Cardiac fibroblast (primary cell): ENCODE data around the gene FRMD4B.

Source experiments
- DNase-seq, 2 donors: peaks; one replicate each; pipeline versions ENCODE4 v3.0.0 to v3.0.0-alpha.2; 2010; ENCODE audit warnings: low read depth in 2 of 2
- H3K4me3 ChIP-seq, 2 donors: replicated peaks in 1 of 2; 1 replicate in 1 of 2; 2 replicates in 1 of 2; pipeline ENCODE4 v1.5.1; 2011; ENCODE audit warnings: low read depth in 2 of 2, low read length in 2 of 2, mild to moderate bottlenecking in 2 of 2, moderate library complexity in 1 of 2
- TF ChIP-seq, protein P1 (sequence below): IDR thresholded peaks from one replicate; pipeline ENCODE4 v1.5.1; 2011; ENCODE audit warnings: low read depth, mild to moderate bottlenecking, low read length, inconsistent platforms

FRMD4B gene

DNA sequence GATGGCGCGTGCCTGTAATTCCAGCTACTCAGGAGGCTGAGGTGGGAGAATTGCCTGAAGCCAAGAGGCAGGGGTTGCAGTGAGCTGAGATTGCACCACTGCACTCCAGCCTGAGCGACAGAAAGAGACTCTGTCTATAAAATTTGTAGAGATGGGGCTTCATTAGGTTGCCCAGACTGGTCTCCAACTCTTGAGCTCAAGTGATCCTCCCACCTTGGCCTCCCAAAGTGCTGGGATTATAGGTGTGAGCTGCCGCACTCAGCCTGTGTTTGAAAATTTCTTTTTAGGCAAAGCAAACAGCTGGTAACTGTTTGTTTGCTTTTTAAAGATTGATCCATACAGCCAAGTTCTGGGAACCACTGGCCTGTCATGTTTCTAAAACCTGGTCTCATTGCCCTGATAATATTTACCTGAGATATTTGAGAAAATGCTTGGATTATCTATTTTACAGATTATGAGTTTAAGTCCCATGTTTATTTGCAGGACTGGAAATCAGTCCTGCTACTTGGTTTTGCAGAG, 199.3 kb downstream of the FRMD4B start:
- DNase-seq: no peak
- H3K4me3 ChIP-seq: no peak overlapping the region
- TF ChIP-seq, protein P1, sequence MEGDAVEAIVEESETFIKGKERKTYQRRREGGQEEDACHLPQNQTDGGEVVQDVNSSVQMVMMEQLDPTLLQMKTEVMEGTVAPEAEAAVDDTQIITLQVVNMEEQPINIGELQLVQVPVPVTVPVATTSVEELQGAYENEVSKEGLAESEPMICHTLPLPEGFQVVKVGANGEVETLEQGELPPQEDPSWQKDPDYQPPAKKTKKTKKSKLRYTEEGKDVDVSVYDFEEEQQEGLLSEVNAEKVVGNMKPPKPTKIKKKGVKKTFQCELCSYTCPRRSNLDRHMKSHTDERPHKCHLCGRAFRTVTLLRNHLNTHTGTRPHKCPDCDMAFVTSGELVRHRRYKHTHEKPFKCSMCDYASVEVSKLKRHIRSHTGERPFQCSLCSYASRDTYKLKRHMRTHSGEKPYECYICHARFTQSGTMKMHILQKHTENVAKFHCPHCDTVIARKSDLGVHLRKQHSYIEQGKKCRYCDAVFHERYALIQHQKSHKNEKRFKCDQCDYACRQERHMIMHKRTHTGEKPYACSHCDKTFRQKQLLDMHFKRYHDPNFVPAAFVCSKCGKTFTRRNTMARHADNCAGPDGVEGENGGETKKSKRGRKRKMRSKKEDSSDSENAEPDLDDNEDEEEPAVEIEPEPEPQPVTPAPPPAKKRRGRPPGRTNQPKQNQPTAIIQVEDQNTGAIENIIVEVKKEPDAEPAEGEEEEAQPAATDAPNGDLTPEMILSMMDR: no peak

DNA sequence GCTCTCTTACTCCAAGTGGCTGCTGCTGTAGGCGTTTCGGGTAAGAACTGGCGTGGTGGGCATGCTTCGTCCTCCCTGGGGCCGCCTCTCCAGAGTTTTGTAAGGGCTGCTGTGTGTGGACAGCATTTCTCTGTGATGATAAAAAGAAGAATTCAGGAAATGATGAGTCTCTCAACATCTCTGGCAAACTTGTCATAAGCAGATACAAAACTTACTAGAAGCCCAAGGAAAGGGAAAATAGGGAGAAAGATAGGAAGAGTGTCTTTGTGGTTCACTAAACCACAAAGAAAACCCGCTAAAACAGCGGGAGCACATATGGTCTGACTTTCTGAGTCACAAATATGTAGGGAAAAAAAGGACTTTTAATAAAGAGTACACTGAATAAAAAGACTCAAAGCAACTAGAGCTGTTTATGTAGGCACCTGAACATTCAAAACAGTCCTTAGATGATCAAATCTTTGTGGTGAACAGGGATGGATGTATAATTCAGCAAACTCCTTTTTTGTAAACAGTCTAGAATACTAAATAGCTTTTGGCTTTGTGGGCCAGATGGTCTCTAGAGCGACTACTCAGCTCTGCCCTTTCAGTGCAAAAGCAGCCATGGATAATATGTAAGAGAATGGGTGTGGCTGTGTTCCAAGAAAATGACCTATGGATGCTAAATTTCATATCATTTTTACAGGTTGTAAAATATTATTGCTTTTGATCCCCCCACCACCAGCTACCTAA, 203.1 kb downstream of the FRMD4B start:
- H3K4me3 ChIP-seq: peak overlapping the region in 1 of 2 donors; percentile 4
- TF ChIP-seq, protein P1: no peak
- DNase-seq: peak; percentile 74 to 85

DNA sequence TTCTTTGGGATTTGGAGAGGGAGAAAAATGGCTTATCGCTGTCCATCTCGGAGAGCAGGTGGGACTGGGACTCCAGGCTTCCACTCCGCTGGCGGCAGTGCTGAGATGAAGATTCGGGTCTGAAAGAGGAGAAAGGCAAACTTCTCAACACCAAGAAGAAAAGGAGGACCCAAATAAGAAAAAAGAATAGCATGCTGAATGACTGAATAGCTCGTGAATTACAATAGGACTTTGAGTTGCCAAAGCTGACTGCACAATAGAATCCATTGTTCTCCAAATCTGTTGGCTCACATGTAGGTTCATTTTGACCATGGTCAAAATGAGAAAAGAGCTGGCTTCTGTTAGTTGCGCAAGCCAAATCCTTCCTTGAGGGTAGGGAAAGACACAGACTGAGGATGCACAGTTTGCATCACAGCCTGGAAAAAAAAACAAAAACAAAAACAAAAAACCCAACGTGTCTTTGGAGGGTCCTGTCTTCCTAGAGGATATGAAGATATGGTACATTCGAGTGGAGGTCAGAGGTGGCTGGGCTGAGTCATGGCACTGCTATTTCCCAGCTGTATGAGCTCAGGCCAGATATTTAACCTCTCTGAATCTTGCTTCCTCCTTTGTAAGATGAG, 204.2 kb downstream of the FRMD4B start:
- no peak overlapping the region for H3K4me3 ChIP-seq
- peak; percentile 78 to 88 for DNase-seq
- TF ChIP-seq, protein P1: no peak

DNA sequence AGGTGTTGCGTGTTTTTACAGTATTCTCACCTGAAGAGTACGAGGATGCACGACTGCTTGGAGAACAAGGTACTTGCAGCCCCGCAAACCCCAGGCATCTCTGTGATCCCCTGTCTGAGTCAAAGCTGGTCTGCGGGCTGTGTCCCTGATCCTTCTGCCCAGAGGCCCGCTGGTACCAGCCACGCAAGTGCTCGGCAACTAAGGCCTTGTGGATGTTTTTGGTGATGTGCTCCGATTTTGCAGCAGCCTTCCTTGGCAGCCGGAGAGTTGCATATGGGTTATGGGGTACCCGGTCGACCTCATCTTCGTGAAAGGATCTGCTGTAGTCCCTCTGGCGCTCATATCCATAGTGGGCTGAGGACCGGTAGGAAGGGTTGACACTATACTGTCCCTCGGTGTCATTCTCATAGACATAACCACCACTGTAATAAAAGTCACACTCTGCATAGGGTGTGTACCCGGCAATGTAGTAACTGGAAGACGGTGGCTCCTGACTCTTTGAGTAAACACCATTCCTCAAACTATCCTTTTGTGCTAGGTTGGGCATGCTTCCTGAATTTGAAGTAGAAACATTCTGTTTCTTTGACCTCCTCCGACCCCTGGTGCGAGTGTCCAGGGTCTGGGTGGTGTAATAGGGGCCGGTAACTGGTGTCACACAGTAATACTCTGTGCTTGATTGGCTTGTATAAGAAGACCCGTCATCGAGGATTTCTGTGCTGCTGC, 204.9 kb downstream of the FRMD4B start:
- H3K4me3 ChIP-seq: no peak overlapping the region
- DNase-seq: no peak
- TF ChIP-seq, protein P1: no peak

DNA sequence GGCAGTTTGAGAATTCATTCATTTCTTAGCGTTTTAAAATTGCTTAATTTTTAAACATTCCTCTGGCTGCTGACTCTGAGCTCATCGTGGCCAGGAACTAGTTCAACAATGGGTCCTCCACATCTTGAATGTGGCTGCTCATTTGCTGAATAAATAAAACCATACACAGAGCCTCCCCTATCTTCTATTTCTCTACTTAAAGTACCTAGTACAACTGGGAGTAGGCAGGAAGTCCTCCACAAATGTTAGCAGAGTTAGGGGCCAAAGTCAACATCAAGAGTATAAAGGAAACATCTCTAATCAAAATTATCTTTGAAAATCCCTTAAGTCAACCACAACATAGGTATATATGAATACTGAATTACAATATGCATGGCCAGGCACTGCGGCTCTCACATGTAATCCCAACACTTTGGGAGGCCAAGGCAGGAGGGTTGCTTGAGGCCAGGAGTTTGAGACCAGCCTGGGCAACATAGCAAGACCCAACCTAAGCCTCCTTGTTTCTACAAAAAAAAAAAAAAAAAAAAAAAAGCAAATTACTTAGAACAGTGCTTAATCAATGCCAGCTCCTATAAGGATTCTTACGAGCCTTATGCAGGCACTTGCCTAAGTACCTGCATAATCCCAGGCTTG, 206.0 kb downstream of the FRMD4B start:
- TF ChIP-seq, protein P1: no peak
- H3K4me3 ChIP-seq: no peak overlapping the region
- DNase-seq: peak in 1 of 2 donors; percentile 51
